Lung (tissue), 12 donors: Measurements from ENCODE around the gene MEF2C. TPM values are rescaled to one million over a fixed set of nuclear protein-coding genes. Genes with fewer than 3 reads are reported as not detected.
"Not testable (repeated sequence)": the region's sequence is repeated elsewhere in the genome, so short reads cannot be mapped to it uniquely, and the experiment has no call there.

Experiments
- ATAC-seq: fragments of 200-7000 bp; cut with Tn5 transposase; one replicate; pipeline ENCODE4 v1.9.1; 2020; ENCODE audit warnings: moderate number of reproducible peaks; ENCODE audit not compliant: insufficient read depth, low FRiP score
- DNase-seq, 3 donors: peaks; one replicate each; pipeline ENCODE4 v3.0.0-alpha.2; 2013 to 2017
- H3K27ac ChIP-seq, 2 donors: one replicate each; pipeline ENCODE4 v1.5.1; 2013; ENCODE audit warnings: mild to moderate bottlenecking in 2 of 2, moderate library complexity in 2 of 2, control low read depth in 1 of 2, inconsistent platforms in 1 of 2, low read depth in 1 of 2, low read length in 1 of 2
- H3K27me3 ChIP-seq, 3 donors: one replicate each; pipeline ENCODE4 v1.5.1; 2013; ENCODE audit warnings: low read length in 2 of 3; ENCODE audit not compliant: control insufficient read depth in 3 of 3, insufficient read depth in 3 of 3
- H3K36me3 ChIP-seq, 4 donors: one replicate each; pipeline ENCODE4 v1.5.1; 2013; ENCODE audit warnings: low read length in 4 of 4, mild to moderate bottlenecking in 1 of 4, moderate library complexity in 1 of 4; ENCODE audit not compliant: control insufficient read depth in 4 of 4, insufficient read depth in 4 of 4
- H3K4me1 ChIP-seq, 5 donors: one replicate each; pipeline ENCODE4 v1.5.1; 2013; ENCODE audit warnings: low read length in 5 of 5, mild to moderate bottlenecking in 2 of 5, moderate library complexity in 1 of 5; ENCODE audit not compliant: control insufficient read depth in 5 of 5, insufficient read depth in 5 of 5
- H3K4me3 ChIP-seq: one replicate; pipeline ENCODE4 v1.5.1; 2013; ENCODE audit warnings: mild to moderate bottlenecking, control low read depth, moderate library complexity
- H3K9ac ChIP-seq, 2 donors: one replicate each; pipeline ENCODE4 v1.5.1; 2013; ENCODE audit warnings: low read length in 2 of 2, control low read depth in 1 of 2; ENCODE audit not compliant: insufficient read depth in 1 of 2
- H3K9me3 ChIP-seq, 4 donors: one replicate each; pipeline ENCODE4 v1.5.1; 2013; ENCODE audit warnings: low read length in 3 of 4, mild to moderate bottlenecking in 1 of 4, moderate library complexity in 1 of 4; ENCODE audit not compliant: control insufficient read depth in 4 of 4, insufficient read depth in 3 of 4
- WGBS, 2 donors: extraction: QIAGEN DNeasy Blood & Tissue Kit; methylation state at CpG; one replicate each; pipeline ENCODE4 v1.1.7; 2013; 5-methylcytosine and 5-hydroxymethylcytosine counted together
- polyA plus RNA-seq, 2 donors: library from polyadenylated mRNA; stranded (reverse); fragments of 200-250 nt; gene quantifications; one replicate each; pipeline ENCODE4 v1.2.1, GENCODE V29; 2013
- total RNA-seq, 2 donors: library from RNA; depleted of rRNA in 1 of 2; stranded (reverse); fragments of >200 nt in 1 of 2; gene quantifications; one replicate each; pipeline ENCODE4 v1.2.1, GENCODE V29; 2014 to 2021
- TF ChIP-seq, protein P1 (sequence below): IDR thresholded peaks from 2 replicates; pipeline ENCODE4 v1.5.1; 2012; ENCODE audit warnings: mild to moderate bottlenecking; ENCODE audit errors: control extremely low read depth, extremely low read depth
- donor health status: control.
- donor health status: control.
- donor health status: Bipolar disorder and iron deficiency.
- donor health status: healthy.
- donor health status: DM: yes; HTN: yes; CAD: no.

Gene MEF2C
- total and polyA plus RNA-seq, 4 donors = 9.1 to 138 (median 28.8) TPM

DNA sequence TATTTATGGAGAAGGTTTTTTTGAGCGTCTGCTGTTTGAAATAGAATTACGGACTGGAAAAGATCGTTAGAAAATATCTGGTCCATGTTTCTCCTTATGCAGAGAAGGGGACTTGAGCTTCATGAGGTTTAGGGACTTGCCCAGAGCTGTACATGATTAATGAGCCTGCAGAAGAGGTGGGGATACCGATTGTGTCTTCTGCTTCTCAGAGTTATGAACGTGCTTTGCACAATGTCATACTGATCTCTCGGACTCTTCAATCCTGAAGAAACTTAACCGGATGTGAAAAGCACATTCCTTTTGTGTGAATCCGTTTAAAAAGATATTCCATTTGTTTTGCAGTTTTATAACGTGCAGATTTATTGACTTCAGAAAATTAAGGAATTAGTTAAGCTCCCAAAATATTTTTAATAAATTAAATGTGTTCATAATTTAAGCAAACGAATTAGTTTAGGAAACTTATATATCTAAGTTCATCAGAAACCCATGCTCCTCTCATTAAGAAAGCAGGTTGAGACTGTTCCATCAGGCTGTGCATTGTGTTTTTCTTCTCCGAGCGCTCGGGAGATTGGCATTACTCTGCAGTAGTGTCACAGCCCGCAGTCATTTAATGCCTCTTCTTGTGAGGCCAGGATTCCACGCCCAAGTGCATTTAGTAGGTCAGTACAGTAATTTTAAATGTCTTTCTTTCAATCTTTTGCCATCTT lies 40.8 kb upstream of the MEF2C start:
- ATAC-seq = no peak
- WGBS, 2 donors = 84 to 91% methylated on average over 15 of the region's 15 CpGs
- Histone ChIP-seq H3K27ac (no peak overlapping the region), H3K4me3 (no peak overlapping the region), H3K27me3 (no peaks in the 10 kb centered on the region), H3K36me3 (peaks cover 0 to 2% (median 0%) of the 10 kb centered on the region in 4 donors), H3K9me3 (no peaks in the 10 kb centered on the region), H3K9ac (no peak overlapping the region), H3K4me1 (peaks cover 0 to 23% (median 0%) of the 10 kb centered on the region in 5 donors)
- TF ChIP-seq, protein P1, sequence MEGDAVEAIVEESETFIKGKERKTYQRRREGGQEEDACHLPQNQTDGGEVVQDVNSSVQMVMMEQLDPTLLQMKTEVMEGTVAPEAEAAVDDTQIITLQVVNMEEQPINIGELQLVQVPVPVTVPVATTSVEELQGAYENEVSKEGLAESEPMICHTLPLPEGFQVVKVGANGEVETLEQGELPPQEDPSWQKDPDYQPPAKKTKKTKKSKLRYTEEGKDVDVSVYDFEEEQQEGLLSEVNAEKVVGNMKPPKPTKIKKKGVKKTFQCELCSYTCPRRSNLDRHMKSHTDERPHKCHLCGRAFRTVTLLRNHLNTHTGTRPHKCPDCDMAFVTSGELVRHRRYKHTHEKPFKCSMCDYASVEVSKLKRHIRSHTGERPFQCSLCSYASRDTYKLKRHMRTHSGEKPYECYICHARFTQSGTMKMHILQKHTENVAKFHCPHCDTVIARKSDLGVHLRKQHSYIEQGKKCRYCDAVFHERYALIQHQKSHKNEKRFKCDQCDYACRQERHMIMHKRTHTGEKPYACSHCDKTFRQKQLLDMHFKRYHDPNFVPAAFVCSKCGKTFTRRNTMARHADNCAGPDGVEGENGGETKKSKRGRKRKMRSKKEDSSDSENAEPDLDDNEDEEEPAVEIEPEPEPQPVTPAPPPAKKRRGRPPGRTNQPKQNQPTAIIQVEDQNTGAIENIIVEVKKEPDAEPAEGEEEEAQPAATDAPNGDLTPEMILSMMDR = no peak
- no peak for DNase-seq

DNA sequence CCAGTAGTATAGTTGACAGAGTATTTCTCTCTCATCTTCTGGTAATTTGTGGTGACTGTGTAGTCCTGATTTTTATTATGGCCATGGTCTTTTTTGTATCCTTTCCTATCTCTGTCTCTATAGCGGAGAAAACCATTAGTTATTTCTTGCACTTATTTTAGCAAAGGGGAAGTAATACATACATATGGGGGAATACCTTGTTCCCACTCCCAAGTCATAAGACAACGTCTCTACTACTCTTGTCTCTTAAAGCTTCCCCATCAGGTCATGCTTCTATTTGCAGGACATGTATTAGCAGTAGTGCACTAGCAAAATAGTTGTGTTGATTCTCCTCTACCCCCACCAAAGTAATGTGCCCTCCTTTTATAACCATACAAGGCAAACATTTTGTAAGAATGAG lies 29.8 kb upstream of the MEF2C start:
- not testable (repeated sequence) for H3K4me1 ChIP-seq, H3K9me3 ChIP-seq, H3K27ac ChIP-seq, DNase-seq, ATAC-seq, H3K4me3 ChIP-seq, H3K27me3 ChIP-seq, H3K36me3 ChIP-seq, H3K9ac ChIP-seq
- WGBS, 2 donors = 88 to 92% methylated on average over 2 of the region's 2 CpGs

DNA sequence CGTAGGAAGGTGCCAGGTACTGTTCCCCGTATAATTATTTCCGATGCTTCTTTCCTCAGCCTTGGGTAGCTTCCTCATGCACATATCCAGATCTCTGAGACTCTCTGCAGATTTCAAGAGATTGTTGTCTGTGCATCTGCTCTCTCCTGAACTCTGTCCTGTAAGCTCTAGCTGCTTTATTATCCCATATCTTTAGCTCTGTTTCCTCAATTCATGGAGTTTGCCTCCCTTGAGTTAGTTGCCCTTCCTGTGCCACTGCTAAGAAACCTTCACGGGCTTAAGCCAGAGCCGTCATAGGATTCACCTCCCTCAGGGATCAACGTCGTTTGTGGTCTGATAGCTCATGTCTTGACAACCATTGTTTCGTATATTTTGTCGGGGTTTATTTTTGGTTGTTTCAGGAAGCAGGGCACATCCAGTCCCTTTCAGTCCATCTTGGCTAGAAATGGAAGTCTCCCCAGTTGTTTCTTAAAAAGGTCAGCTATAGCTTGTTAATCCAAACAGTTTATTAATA lies 28.1 kb upstream of the MEF2C start:
- not testable (repeated sequence) for H3K27me3 ChIP-seq, H3K27ac ChIP-seq, H3K36me3 ChIP-seq, H3K9ac ChIP-seq, H3K9me3 ChIP-seq, H3K4me1 ChIP-seq, ATAC-seq, DNase-seq, H3K4me3 ChIP-seq
- WGBS, 2 donors = 79 to 84% methylated on average over 9 of the region's 9 CpGs

DNA sequence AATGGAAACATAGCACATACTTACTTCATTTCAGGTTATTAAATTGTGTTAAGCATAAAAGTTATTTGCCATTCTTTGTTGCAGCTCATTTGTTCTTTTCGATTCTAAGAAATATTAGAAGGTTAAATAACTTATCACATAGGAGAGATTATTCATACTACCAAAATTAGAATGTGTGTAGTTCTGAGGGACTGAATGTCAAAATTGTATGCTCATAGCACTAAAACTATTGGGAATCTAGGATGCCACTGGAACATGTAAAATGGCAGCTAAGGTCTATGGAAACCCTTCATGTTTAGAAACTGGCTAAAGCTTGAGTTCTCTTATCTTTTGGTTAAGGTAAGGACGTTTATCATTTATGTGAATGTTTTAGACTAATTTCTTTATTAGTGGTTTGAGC lies 21.5 kb upstream of the MEF2C start:
- ATAC-seq, H3K4me1 ChIP-seq, H3K27ac ChIP-seq, H3K4me3 ChIP-seq, H3K36me3 ChIP-seq, DNase-seq, H3K9ac ChIP-seq, H3K9me3 ChIP-seq, H3K27me3 ChIP-seq: not testable (repeated sequence)
- WGBS, 2 donors = 81 to 87% methylated on average over 2 of the region's 2 CpGs

DNA sequence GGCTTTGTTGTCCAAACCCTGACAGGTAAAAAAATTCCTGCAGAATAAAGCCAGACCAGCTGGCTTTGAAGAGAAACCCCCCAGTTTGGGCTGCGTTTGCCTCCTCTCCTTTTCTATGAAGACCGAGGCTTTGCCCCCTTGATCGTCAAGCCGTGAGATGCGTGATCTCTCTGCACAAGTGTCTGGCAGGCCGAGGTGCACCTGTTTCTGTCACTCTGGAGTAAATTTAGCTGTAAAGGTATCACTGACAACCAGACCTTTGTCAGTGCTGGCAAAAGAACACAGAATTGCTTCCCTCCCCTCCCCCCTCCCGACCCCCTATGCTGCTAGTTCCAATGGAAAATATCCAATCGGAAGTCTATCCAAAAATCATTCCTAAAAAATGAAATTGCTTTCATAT lies 21.0 kb upstream of the MEF2C start:
- not testable (repeated sequence) for H3K9me3 ChIP-seq, H3K27me3 ChIP-seq, H3K4me3 ChIP-seq, H3K4me1 ChIP-seq, H3K27ac ChIP-seq, ATAC-seq, DNase-seq, H3K9ac ChIP-seq, H3K36me3 ChIP-seq
- 81 to 86% methylated on average over 1 to 2 of the region's 8 CpGs for WGBS, 2 donors

DNA sequence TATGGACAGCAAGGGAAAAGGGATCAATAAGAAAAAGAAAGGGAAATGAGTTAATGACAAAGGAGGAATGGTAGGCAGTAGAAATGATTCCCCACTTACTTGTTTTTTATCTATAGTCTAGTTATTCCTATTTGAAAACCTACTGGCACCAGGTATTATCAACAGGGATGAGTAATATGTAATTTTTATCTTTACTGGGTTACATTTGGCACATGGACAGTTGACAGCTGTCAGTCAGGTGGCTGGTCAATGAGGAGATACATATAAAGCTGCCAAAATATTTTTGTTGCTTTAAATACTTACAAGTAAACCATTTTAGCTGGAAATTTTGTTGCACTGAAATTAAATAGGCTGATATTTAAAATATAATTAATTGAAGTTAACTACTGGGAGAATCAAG lies 18.1 kb upstream of the MEF2C start:
- not testable (repeated sequence) for H3K36me3 ChIP-seq, H3K27ac ChIP-seq, H3K4me1 ChIP-seq, H3K9ac ChIP-seq, DNase-seq, H3K9me3 ChIP-seq, H3K27me3 ChIP-seq, ATAC-seq, H3K4me3 ChIP-seq
